ENCODE results near the gene TMEM114.

TMEM114 gene

DNA sequence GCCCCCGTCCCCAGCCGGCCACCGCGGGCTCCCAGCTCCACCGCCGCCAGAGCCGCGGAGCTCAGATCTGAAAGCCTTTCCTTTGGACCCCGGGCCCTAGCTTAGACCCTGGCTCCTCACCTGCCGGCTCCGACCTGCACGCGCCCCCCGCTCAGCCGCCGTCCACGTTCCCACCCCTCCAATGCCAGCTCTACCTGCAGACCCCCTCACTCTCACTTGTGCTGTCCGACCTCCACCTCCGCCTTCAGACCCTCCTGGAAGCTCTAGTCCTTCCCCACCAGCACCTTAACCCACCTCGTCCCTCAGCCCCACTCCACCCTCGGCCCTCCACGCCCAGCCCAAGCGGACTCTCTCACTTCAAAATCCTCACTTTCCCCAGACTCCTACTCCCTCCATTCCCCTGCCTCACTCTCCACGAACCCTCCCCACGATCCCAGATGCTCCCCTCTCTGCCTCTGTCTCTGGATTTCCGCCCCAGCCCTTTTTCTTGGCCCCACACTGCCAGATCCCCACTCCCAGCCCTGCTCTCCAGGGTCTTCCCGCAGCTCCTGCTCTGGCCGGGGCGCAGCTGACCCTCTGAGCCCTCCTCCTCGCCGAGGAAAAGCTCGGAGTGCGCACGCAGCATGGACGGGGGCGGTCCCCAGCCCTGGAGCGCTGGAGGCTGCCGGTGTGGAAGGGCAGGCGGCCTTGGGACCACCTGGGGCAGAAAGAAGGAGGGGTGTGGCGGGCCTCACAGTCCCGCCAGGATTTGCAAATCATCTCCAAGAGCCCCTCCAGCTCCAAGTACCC, at the start of gene TMEM114:
TMEM114 (minus strand) TSS at position 612 of the 789 bp plus-strand sequence. CDS start 673 bp downstream, outside the sequence.
- FAIRE-seq, result no peak

DNA sequence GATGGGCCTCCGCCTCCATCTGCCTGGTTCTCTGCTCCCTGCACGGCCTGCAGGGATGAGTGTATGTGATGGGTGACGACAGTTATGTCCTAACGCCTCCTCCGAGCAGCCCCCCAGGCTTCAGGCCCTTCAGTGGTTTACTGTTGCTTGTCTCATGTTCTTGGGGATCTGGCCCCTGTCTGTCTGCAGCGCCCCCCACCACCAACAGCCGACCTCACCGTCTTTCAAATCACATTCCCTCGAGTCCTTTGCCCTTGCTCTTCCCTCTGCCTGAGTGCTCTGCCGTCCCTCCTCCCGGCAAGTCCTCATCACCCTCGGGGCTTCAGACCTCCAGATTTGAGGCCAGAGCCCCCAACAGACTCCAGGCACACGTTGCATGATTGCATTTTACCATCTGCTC, 49.4 kb upstream of the TMEM114 start:
- FAIRE-seq, result no peak

DNA sequence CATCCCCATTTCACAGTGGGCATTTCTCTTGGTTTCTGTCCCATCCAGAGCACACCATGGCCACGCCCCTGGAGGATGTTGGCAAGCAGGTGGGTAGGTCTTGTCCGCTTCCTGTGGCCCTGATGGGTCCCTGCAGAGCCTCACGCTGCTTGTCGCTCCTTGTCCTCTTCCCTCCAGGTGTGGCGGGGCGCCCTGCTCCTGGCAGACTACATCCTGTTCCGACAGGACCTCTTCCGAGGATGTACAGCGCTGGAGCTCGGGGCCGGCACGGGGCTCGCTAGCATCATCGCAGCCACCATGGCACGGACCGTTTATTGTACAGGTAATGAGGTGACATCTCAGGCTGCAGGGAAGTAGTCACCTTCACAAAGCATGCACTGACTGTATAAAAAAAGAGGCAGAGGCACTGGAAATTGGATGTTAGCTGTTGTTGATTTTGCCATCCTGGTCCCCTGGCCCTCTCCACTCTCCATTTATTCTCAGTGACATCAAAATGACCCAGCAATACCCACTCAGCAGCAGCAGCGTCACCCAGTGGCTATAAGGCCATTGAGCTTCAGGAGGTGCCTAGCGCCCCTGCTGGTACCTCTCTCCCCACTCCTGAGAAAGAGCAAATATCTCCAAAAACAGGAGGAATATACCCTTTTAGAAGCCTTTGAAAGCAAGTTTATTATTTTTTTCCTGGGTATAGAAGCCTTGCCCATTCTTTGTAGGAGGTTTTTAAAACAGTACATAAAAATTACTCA, 44.9 kb upstream of the TMEM114 start:
- FAIRE-seq, result no peak

DNA sequence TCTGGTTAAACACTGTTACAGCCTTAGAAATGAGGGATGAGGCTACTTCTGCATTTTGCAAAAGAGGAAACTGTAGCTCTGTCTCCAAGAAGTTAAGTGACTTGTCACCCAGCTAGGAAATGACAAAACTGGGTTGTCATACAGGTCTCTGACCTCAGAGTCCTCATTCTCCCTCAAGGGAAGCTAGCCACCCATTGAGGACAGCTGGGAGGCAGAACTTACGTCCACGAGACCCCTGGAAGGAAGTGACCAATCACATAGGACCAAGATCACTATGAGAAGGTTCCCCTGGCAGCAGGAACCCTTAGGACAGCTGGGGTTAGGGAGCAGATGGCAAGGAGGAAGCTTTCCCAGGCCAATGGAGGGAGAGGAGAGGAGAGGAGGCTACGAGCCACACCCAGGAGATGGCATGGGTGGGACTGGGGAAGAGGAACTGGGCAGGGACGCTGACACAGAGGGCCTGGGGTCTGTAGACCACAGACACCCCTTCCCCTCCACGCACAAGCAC, 42.4 kb upstream of the TMEM114 start:
- FAIRE-seq, result no peak

DNA sequence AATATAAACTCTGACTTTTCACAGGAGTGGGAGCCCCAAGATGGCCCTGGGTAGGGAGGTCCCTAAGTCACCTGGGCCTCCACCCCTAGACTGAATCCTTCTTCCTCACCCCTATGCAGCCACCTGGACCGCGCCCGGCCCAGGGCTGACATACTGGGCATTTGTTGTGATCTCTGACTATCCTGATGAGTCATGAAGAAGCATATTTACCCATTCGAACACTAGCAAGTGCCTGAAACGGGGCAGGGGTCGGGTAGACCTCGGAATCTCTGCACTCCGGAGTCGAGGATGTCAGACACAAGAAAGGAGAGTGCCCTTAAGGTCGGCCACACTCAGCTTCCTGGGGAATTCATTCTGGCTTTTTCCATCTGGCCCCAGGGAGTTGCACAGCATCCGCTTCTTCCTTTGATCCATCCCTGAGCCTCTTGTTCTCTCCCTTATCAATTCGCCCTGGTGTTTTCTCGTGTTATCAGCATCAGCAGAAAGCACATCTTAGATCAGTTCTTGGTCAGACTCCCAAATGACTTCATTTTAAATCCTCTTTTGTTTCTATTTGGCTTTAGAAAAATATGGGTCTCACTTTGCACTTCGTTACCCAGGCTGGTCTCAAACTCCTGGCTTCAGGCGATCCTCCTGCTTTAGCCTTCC, 41.6 kb upstream of the TMEM114 start:
- no peak for FAIRE-seq

DNA sequence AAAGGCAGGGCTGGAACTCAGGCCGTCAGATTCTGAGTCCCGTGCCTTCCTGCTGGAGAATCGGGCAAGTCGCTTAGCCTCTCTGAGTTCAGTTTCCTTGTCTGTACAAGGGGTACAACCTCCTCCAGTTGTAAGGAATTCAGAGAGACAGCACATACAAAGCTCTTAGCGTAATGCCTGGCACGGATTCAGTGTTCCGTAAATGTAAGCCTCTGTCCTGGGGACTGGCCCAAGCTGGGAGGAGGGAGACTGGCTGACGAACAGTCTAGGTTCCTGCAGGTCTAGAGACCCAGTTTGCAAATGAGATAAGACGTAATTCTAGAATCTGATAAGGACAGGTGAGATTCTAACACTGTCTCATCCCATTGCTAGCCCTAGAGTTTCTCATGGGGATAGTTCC, 41.1 kb upstream of the TMEM114 start:
- FAIRE-seq, result no peak

DNA sequence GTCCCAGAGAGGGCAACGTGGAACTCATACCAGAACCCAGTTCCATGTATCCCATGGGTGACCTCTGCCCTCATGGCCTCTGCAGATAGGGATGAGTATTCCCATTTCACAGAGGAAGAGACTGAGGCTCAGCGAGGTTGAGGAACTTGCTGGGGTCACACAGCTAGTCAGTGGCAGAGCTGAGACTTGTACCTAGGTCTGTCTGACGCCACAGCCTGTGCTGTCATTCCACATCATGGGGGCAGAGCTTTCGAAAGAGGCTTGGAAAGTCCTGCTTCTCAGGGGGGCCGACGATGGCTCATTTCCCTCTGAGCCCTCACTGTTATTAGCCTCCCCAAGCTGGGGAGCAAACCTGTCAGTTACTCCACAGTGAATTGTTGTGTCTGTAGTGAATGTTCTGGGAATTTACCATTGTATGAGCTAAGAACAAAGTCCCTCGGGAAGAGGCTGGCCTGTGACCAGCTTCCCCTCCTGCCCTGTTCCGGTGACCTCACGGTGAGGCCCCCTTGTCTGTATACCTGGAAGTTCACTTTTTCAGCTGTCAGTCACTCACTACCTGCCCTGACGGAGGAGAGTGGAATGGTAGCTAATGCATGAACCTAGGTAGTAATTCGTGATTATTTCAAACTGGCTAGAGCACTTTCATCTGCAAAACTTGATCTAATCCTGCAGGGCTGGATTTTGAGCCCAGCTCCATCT, 40.1 kb upstream of the TMEM114 start:
- no peak for FAIRE-seq

DNA sequence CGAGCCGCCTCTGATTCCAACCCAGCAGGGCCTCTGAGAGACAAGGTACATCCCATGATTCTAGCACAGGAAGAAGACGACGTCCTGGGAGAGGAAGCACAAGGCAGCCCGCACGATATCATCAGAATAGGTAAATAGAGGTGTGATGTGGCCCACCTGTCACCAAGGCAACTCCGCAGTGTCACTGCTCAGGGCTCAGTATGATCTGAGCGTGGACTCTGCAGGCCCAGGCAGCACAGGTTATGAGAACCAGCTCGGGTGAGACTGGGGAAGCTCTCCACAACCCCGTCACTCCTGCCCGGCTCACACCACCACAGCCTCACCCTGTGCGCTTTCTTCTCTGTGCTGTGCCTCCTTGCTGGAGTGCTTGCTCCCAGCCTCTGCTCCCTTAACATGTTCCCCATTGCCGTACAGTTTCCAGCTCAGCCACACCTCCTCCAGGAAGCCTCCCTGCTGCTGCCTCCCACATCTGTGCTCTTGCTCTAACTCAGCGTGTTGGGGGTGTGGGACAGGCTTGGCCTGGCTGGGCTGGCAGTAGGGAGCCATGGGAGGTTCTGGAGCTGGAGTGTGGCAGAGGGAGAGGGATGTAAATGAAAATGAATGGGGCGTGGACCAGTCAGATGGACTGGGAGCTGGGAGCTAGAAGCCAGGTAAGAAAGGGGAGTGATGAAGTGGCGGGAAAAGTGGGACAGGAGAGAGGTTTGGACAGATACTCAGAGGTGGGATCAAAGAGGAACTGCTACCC, 38.8 kb upstream of the TMEM114 start:
- no peak for FAIRE-seq

DNA sequence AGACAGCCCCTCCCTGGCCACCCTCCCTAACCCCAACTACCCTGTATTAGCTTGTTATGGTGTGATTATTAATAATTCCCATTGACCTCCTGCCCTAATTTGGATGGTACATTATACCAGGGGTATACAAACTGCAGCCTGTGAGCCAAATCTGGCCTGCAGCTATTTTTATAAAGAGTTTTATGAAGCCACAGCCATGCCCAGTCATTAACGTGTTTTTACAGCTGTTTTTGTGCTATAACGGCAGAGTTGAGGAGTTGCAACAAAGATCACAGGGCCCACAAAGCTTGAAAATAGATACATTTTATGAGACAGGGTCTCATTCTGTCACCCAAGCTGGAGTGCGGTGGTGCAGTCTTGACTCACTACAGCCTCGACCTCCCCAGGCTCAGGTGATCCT, 37.1 kb upstream of the TMEM114 start:
- FAIRE-seq, result no peak

DNA sequence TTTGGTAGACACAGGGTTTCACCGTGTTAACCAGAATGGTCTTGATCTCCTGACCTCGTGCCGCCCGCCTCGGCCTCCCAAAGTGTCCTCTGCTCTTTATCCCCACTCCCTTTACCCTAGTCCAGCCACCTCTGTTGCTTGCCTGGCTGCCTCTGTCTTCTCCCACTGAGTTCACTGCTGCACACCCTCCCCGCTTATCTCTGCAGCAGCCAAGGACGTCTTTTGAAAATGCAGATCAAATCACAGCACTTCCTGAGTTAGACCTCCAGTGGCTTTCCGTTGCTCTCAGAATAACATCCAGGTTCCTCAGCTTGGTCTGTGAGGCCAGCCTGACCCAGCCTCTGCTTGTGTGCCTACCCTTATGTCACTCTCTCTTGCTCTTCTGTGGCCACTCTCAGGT, 36.6 kb upstream of the TMEM114 start:
- no peak for FAIRE-seq

DNA sequence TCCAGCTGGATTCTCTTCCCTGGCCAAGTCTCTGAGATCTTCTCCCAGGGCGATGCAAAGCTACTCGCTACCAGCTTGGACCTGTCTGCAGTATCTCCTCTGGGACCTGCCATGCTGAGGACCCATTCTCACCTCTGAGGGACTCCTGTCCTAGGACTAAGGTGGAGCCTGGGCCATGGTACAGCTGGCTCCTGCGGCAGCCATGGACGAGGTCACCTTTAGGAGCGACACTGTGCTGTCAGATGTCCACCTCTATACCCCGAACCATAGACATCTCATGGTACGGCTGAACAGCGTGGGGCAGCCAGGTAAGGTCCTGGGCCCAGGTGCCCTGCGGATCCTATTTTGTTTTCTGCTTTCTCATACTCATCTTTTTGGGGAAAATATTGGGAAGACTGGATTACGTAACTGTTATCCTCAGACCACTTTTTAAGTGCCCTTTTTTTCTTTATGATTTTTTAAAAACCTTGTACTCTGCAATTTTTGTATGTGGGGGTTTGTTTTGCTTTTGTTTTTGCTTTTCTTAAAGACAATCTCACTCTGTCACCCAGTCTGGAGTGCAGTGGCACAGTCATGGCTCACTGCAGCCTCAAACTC, 35.3 kb upstream of the TMEM114 start:
- no peak for FAIRE-seq

DNA sequence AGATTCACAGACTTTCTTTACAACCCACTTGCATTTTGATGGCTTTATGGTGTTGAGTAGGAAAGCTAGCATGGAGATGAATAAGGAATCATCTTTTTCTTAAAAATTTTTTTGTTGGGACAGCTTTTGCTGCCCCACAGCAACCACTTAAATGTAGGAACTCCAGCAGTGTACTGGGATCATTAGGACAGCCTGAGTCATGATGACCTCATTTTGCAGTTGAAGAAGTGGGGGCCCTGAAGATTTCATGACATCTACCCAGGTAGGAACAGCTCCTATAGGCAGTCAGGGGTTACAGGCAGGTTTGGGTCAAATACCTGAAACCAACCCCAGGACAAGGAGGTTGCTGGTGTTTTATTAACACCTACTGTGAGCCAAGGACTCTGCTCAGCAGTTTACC, 33.3 kb upstream of the TMEM114 start:
- no peak for FAIRE-seq

DNA sequence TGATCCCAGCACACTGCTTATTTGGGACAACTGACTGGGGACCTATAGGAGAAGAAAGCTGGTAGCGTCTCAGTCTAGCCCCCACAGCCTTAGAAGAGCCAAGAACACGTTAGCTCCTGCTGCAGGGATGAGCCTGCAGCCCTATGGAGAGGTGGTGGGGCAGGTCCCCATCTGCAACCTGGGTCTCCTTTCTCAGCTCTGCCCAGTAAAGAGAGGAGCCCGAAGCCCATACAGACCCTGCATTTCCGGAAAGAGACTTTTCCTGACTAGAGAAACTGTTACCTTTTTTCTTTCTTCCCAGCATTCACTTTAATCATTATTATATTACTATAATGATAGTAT, 32.0 kb upstream of the TMEM114 start:
- no peak for FAIRE-seq

DNA sequence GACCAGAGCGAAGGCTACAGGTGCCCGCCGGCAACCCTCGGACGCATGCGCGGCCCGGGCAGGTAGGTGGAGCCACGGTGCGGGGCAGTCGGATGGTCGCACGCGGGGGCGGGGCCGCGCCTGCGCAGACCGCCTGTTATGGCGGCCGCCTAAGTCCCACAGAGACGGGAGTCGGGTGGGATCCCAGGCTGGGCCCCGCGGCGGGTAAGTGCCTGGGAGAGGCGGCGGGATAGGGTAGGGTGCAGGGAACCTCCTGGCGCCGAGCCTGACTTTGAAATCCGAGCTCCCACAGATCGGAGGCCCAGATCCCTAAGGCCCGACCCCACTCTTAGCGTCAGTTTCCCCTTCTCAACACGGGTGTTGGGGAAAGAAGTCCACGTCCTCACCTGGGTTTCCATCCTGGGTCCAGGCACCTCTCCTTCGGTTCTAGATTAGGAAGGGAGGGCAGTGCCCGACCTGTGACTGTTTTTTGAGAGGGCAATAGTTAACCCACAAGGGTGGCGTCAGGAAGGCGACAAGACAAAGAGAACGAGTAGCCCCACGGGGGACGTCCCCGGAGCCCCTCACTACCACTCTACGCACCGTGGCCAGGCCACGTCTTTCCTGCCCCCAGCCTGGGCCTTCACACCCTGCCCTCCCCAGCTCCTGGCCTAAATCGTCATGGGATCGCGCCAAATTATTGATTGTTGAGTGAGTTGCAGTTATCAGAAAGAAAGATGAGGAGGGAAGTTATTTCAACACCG, 31.4 kb upstream of the TMEM114 start, which contains the start of gene METTL22:
METTL22 (plus strand) TSS at position 127 of the 743 bp plus-strand sequence. CDS start 3,968 bp downstream, outside the sequence.
- FAIRE-seq, result no peak

DNA sequence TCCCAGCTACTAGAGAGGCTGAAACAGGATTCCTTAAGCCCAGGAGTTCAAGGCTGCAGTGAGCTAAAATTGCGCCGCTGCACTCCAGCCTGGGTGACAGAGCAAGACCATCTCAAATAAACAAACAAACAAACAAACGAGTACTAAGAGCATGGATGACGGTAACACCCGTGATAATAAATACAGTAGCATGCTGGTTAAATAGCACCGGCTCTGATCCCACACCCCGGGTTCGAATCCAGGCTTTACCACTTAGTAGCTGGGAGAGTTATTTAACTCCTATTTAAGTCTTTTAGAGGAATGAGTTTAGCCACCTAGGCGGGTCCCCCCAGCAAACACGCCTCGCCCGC, 30.9 kb upstream of the TMEM114 start:
- no peak for FAIRE-seq

DNA sequence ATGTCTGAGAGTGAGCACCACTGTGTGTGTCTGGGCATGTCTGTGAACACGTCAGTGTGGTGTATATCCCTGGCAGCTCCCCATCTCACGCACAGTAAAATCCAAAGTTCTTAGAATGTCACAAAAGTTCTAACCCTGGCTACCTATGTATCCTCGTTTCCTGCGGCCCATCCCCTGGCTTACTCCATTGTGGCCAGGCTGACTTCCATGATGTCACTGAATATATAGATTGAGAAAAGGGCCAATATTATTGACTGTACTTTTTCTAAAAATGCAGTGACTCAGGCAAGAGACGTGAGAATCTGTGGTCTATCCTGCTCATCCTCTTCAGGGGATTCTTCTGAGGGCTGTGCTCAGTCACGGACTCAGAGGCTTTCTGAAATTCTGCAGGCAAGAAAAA, 30.2 kb upstream of the TMEM114 start:
- no peak for FAIRE-seq

DNA sequence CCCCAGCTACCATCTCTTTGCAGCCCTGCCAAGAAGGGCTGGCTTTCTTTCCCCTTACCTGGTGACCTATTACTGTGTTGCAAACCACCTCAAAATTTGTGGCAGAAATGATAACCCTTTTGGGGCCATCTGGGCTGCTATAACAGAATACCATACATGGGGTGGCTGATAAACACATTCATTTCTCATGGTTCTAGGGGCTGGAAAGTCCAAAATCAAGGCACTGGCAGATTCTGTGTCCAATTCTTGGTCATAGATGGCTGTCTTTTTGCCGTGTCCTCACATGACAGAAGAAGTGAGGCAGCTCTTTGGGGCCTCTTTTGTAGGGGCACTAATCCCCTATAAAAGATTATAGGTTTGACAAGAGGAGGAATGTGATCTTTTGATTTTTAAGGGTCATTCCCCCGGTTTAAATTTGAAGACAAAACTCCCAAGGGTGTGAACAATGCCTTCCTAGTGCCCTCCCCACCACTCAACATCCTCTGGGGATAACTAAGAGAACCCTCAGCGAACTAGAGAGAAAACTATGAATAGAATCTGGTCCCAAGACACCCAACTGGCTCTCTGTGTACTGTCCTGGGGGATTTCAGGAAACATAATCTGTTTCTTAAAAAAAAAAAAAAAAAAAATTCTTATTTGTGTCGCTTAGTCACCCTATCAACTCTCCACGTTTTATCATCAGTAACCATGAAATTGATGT, 29.5 kb upstream of the TMEM114 start:
- FAIRE-seq, result no peak

DNA sequence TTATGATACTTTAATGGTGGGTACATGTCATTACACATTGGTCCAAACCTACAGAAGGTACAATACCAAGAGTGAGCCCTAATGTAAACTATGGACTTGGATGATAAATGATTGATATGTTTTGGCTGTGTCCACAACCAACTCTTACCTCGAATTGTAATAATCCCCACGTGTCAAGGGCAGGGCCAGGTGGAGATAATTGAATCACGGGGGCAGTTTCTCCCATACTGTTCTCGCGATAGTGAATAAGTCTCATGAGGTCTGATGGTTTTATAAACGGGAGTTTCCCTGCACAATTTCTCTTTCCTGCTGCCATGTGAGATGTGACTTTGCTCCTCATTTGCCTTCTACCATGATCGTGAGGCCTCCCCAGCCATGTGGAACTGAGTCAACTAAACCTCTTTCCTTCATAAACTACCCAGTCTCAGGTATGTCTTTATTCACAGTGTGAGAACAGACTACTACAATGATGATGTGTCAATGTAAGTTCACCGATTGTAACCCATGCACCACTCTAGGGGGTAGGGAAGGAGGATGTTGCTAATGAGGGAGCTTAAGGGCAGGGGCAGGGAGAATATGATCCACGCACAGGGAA, 24.2 kb upstream of the TMEM114 start:
- FAIRE-seq, result no peak

DNA sequence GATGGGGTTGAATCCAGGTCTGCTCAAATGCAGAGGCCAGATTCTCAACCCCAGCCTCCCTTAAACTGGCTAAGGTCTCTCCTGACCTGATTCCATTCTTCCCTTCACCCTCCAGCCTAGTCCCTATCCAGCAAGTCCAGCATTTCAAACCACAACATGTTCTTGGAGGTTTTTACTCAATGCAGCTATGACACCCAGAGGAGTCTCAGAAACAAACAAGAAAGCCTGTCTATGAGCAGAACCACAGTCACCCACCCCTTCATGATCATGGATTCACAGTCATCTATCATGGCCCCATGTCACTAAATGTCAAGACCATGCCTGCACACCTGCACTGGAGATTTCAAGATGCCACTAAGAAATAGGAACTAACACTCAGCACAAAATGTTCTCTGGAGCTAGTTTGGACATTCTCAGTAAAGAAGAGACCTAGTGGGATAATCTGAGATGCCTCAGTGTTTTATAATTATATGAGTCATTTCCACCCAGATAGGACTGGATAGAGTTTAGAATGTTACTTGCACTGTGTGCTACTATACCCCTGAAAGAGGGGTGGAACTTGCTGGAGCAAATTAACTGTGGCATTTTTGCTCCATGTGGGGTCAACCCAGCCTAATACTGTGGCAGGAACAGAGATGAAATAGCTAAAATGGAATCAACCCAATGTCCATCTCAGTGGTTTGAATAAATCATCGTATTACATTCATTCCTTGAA, 21.7 kb upstream of the TMEM114 start:
- FAIRE-seq, result no peak

Data from G401.6 (cell line).